Pulmonary artery endothelial cell (primary cell): ENCODE results near the gene STUB1. TPM values are rescaled to one million over a fixed set of nuclear protein-coding genes. Genes with fewer than 3 reads are reported as not detected.

Experiments
- DNase-seq: peaks from one replicate; pipeline ENCODE4 v3.0.0-alpha.2; 2011; ENCODE audit warnings: low read depth, low spot score
- total RNA-seq: library from RNA; depleted of rRNA; stranded (reverse); fragments of >200 nt; gene quantifications from 2 replicates; pipeline ENCODE4 v1.2.3, GENCODE V29; 2014

The STUB1 gene
- total RNA-seq, 1 donor from 2014 or later: 146 TPM

DNA sequence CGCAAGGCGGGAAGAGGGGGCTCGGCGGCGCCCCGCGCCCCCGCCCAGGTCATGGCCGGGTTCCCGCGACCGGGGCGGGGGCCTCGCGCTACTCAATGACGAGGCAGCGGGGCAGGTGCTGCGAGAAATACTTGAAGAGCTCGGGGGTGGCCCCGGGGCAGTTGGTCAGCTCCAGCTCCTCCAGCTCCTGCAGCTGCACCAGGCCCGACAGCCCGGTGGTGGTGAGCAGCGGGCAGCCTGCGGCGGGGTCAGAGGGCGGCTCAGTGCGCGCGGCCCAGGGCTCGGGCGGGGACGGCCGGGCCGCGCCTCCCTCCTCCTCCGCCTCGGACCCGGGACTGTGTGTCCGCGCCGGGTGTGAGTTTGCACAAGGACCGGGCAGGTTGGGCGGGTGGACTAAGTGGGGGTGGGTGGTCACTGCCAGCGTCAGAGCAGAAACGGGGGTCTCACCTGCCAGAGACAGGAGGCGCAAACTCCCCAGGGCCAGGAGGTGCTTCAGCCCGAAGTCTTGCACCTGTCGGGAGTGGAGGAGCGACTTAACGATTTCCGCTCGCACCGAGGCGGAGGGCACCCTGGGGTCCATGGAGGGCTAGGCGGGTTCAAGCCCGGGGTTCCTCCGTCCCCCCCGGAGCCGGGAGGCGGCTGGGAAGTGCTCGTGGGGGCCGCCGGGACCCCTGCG, 14.1 kb downstream of the STUB1 start:
- no peak for DNase-seq

DNA sequence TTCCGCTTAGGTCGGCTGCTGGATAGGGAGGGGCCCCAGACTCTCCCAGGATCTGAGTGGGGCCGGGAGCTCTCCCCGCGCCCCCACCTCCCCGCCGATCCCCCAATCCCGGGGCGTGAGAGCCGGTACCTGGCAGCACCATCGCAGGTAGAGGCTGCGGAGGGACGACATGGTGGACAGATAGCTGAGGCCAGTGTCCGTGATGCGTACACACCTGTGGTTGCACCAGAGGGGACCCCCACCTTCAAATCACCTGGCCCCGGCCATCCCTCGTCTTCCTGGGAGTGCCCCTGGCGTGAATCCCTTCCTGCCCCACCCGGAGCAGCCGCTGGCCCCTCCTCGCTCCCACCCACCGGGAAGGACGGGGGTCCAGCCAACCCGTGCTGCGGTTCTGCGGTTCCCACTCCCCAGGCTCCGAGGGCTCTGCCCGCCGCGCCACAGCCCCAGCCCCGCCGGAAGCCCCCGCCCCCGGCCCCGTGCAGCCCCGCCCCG, 14.7 kb downstream of the STUB1 start:
- DNase-seq: no peak

DNA sequence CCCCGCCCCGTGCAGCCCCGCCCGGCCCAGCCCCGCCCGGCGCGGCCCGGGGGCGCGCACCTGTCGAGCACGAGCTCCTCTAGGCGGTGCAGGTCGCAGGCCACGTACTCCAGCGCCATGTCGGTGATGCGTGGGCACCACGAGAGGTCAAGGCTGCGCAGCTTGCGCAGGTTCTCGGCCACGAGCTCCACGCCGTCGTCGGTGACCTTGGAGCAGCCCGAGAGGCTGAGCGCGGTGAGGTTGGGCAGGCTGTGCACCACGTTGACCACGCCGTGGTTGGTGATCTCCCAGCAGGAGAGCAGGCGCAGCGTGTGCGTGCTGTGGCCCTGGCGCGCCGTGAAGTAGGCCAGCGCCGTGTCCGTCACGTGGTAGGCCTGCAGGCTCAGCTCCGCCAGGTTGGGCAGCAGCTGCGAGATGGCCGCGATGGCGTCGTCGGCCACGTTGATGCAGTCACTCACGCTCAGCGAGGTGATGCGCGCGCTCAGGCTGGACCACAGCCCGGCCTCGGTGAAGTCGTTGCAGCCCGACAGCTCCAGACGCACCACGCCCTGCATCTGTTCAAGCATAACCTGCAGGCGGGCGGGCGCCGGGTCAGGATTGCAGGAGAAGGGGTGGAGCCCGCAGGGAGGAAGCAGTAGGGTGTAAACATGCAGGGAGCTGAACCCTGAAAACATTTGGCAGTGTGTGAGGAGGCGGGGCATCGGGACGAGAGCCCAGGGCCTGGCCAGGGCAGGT, 15.3 kb downstream of the STUB1 start:
- no peak for DNase-seq

DNA sequence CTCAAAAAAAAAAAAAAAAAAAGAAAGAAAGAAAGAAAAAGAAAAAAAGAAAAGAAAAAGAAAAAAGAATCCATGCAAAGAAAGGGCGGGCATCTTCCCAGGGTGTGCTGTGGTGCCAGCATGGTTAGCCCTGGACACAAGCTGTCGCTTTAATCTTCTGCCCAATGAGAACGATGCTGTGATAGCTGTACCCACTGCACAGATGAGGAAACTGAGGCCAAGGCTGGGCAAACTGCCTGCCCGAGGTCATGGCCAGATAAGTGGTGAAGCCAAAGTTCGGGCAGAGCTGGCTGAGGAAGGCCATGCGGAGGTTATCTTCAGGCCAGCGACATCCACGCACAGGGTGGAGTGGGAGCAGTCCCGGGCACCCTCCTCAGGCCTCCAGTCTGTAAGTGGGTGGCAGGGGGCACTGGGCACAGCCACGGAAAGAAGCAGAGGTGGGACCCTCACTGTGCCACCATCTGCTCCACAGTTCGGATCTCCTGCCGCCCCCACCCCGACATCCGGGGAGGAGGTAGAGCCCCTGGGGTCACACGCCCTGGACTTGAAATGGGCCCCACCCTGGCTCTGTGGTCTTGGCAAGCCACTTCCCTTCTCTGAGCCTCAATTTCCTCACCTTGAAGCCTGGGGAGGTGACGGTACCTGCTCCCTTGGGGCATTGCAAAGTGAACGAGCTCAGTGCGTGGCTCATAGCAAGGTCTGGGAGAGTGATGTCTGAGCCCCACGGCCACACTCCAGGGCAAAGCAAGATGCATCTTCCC, 18.9 kb downstream of the STUB1 start:
- no peak for DNase-seq

DNA sequence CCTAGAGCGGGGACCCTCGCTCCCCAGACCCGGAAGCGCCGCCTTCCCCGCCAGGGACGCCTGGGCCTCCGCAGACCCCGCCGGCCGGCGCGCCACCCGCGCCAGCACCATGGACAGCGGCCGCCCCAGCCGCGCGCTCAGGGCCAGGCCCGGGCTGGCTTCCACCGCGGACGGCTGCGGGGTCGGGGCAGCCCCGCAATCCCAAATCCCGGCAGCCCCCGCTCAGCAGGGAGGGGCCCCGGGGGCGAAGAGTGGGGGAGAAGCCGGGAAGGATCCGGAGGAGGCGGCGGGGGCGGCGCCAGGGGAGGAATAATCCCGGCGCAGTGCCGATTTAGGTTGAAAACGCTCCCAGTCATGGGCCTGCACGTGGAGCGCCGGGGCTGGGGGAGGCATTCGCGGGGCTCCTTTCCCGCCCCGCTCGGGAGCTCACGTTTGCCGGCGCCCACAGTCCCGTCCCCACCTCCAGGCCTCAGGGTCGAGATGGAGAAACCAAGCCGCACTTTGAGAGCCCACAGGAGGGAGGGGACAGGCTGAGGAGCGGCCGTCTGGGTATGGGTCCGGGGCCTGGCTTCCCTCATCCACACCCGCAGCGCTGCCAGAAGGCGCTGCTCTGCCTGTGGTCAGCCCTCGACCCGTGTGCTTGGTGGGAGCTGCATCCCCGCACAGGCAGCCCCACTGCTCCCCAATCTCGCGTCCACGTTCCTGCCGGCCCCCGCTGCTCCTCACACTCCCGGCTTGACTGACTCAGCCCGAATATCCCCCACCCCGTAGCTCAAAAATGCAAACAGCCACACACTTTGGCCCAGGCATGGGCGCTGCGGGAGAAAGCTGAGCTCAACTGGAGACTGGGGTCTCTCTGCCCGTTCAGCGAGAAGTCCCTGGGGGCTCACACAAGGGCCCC, 20.7 kb downstream of the STUB1 start:
- no peak for DNase-seq

DNA sequence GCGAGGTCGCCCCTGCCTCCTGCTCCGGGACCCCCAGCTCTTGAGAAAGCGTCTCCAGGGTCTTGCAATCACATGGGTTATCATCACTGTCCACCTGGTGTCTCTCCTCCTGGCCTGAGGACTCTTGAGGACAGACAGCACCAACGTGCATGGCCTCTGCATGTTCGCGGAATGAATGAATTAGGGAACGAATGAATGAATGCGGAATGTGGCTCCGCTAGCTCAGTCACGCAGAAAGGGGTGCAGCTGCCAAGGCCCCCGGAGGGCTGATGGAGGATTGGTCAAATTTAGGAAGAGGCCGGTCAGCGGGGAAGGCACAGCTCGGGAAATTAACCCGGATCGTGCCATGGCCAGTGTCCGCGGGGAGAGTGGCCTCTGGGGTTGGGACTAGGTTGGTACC, 22.1 kb downstream of the STUB1 start:
- DNase-seq: no peak

DNA sequence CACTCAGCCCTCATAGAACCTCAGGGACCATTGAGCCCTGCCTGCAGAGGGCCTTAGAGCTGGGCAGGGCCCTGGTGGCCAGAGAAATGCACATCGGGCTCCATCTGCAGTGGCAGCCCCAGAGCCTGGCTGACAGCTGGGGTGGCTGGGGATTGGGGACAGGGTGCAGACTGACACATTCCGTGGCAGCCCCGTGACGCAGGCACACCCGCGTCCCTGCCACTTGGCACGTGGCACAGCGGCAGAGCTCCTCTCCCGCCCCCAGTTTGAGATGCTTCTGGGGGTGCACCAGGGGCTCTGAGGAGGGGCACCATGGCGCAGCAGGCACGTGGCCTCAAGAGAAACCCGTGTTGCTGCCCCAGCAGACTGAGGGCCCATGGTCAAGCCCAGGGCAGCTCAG, 23.2 kb downstream of the STUB1 start:
- no peak for DNase-seq

DNA sequence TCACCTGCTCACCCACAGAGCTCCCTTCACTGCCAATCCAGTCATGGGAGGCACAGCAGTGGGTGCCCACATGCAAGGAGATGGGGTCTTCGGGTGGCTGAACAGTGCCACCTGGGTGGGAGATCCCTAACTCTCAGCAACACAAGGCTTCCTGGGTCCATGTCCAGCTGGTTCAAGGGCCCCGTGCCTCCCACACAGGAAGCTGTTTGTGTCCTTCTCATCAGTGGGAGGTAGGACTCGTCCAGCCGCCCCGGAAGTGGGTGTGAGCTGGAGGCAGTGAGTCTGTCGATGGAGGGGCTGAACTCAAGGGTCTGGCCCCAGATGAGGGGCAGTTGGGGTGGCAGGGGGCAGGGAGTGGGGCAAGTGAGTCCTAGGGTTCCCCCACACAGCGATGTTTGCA, 23.8 kb downstream of the STUB1 start:
- no peak for DNase-seq

DNA sequence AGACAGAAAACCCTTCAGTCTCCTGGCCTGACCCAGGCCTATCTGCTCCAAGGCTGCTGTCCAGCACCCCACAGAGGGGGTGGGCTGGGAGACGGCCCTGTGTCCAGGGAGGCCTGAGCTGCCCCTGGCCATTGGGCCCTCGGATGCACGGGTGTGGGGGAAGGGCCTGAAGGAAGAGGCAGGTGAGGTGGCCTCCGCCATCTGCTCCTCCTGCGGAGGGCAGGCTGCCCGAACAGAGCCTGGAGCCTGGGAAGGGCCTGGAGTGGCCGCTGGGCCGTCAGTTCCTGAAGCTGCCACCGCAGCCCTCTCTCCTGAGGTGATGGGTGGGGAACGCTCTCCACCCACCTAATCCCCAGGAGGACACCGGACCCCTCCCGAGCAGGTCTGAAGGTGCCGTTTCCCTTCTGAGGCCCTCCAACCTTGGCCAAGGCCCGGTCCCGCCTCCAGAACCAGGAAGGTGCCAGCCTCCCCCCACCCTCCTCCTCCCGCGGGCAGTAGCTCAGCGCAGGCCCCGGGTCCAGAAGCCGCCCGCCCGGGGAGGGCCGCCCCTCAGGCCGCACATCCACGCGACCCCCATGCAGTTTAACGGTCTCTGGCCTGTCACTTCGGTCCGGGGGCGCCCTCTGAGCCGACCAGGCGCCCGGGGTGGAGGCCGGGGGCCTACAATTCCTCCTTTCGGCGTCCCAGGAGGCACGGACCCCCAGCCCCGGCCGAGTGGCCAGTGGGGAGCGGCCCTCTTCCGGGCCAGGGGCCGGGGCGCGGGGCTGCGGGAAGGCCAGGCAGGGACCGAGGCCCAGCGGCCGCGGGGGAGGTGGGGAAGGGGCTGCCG, 24.6 kb downstream of the STUB1 start:
- no peak for DNase-seq

DNA sequence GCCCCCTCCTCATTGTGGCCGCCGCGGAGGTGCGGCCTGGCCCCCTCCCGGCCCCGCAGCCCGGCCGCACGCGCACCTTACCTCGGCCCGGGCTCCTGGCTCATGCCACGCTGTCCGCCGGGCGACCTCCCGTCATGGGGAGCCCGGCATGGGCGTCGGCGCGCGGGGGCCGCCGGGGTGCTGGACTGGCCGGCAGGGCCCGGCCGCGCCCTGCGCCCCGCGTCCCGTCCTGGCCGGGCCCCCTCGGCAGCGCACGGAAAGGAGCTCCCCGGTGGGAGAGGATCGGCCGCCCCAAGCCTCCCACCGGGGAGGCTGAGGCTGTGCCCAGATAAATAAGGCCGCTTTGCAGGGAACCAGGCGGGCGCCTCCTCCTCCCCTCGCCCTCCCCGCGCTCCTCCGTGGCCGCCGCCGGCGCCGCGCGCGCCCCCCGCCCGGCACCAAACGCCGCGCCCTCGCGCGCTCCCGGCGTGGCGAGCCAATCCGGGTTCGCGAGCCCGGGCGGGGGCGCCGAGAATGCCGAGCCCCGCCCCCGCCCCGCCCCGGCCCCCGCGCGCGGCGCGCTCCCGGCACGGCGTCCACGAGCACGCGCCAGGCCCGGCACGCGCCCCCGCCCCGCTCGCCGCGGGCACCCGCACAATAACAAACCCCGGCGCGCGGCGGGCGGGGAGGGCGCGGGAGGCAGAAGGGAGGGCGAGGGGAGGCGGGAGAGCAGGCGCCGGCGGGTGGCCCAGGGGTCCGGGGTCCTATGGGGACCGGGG, 25.4 kb downstream of the STUB1 start, which contains the start of gene FBXL16:
Gene FBXL16 (minus strand): TSS at position 371 of the 758 bp plus-strand sequence. CDS start 8,396 bp downstream, outside the sequence.
- DNase-seq: no peak

DNA sequence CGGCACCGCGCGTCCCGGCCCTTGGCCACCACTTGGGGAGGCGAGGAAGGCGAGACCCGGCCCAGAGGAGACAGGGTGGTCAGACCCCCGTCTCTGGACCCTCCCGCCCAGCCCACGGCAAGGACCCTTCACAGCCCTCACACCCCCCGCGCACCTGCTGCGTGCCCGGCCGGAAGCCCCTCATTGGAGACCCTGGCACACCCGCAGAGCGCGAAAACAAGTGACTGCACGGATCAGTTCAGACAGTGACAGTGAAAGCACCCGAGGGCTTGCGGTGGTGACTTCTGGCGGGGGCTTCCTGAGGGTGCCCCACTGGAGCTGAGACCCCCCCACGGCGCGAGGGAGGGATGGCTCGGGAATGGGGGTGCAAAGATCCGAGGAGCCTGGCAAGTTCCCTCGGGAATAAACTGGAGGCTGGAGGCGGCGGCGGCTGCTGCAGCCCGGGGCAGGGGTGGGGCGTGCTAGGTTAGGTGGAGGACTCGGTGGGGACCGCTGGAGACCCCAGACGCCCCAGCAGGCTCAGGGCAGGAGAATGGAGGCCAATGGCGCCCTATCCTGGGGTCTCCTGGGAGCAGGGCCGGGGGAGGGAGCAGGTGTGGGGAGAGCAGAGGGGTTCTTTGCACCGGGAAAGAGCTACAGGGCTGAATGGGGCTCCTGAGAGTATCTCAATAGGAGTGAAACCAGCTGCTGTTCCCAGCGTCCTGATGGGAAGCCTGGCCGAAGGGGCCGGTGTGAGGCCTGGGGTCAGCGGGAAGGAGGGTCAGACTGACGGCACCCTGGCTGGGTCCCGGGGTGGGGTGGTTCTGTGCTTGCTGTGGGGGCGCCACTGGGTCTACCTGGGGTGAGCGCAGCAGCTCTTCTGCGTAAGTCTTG, 26.2 kb downstream of the STUB1 start:
- no peak for DNase-seq

DNA sequence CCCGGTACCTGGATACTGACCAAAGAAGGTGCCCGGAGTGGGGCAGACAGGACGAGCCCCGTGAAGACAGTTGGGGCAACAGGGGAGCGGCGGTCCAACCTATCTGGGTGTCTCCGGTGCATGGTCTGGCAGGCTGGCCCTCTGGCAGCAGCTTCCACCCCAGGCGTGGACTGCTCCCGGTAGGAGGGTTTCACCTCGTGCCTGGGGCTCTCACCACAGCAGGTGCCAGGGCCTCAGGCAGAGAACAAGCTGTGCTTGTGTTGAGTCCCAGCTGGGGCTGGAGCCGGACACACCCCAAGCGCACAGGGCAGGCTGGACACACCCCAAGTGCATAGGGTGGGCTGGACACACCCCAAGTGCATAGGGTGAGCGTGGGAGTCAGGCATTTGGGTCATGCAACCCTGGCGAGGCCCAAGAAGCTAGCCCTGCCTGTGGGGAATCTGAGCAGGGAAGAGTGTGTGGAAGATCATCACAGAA, 26.9 kb downstream of the STUB1 start:
- no peak for DNase-seq

DNA sequence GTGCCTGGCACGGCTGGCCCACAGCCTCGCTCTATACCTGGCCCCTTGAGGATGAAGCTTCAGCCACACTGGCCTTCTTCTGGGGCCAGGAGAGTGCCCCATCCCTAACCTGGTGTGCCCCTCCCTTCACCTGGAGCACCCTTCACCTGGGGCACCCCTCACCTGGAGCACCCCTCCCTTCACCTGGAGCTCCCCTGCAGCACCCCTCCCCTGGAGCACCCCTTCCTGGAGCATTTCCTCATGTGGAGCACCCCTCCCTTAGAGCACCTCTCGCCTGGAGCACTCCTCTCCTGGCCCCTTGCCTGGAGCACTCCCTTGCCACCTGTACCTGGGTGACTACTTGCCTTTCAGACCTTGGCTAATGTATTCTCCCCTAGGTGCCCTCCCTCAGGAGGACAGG, 27.8 kb downstream of the STUB1 start:
- DNase-seq: no peak

DNA sequence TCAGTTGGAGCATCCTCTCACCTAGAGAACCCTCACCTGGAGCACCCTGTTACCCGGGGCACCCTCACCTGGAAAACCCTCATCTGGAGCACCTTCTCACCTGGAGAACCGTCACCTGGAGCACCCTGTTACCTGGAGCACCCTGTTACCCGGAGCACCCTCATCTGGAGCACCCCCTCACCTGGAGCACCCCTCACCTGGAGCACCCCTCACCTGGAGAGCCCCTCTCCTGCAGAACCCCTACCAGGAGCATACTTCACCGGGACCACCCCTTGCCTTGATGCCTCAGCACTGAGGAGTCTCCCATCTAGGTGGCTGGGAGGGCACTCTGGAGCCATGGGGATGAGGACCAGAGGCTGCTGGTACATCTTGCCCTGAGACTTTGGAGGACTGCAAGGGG, 28.7 kb downstream of the STUB1 start:
- no peak for DNase-seq

DNA sequence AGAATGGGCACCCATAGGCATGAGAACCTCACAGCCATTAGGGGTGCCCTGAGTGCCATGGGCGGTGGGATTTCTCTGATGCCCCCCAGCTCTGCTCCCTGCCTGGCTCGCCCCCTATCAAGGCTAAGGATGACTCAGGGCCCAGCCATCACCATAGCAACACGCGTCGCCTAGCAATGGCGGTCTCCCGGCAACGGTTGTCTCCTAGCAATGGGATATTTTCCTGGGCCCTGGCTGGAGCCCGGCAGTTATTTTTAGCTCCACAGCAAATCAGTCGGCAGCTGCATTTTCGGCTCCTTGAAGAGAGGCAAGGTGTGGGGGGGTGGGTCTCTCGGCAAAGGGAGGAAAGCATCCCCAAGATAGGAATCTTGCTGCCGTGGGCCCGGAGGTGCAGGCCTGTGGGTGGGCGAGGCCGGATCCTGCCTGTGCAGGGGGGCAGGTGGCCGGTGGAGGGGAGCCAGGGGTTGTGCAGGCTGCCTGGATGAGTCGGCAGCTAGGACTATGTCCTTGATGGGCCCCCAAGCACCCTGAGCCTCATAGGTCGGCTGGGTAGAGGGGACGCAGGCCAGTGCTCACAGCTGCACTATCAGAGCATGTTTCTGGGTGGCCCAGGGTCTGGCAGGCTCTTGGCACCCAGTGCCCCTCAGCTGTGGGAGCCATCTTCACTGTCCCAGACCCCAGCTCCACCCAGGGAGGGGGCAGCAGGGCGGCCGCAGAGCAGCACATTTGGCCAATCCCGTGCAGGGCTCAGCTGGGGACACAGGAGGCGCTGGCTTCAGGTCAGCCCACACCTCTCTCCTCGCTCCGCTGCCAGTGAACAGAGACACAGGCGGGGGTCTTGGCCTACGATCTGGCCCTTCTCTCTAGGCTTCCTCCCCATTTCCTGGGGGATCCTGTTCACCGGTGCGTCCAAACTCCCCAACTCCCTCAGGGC, 29.6 kb downstream of the STUB1 start:
- no peak for DNase-seq

DNA sequence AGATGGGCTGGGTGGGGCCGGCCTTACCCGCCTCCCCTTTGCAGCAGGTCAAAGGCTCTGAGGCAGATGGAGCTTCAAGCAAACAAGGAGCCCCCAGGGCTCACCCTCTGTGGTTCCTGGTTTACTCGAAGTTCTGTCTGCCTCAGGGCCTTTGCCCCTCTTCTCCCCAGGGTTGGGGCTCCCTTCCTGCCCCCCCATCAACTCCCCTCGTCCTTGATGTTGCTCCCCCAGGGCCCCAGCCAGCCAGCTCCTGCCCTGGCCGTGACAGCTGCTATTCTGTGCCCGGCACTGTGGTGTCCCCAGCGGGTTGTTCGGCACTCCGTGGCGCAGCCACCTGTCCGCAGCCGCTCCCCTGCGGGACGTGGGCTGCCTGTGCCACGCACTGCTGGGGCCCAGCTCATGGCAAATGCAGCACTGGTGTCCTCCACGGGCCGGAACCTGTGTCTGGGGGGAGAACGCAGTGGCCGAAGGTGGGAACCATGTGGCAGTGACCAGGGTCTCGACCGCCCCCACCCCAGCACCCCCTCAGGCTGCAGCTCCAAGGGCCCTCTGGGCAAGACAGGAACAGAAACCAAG, 30.4 kb downstream of the STUB1 start:
- DNase-seq: no peak

DNA sequence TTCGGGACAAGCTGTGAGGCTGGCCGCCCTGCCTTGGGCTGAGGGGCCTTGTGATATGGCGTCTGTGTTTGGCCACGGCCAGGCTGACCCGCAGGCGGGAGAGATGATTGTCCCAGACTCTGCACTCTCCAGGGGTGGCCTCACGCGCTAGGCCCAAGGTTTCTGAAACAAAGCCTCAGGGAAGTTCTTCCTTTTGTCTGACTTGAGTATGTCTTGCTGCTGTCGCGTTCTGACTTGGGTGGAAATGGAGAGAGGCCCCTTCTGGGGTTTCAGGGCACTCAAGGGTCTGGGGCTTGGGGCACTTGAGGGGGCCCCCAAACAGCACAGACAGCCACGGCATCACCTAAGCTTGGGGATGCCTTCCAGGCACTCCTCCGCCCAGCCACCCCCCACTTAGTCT, 30.9 kb downstream of the STUB1 start:
- DNase-seq: no peak
